MG63 (cell line): Measurements from ENCODE around the gene BAHCC1. TPM values are rescaled to one million over a fixed set of nuclear protein-coding genes. Genes with fewer than 3 reads are reported as not detected.

Source experiments
- DNase-seq: peaks from one replicate; pipeline ENCODE4 v3.0.0-alpha.2; 2020
- H3K27me3 ChIP-seq: fragments of 250-450 bp; sonication (Bioruptor Pico); 2 replicates; pipeline ENCODE4 v1.5.1; 2020; ENCODE audit warnings: mild to moderate bottlenecking, moderate library complexity
- H3K36me3 ChIP-seq: fragments of 250-450 bp; sonication (Bioruptor Pico); 2 replicates; pipeline ENCODE4 v1.5.1; 2020; ENCODE audit warnings: mild to moderate bottlenecking, moderate library complexity
- H3K4me3 ChIP-seq: fragments of 250-450 bp; sonication (Bioruptor Pico); 2 replicates; pipeline ENCODE4 v1.5.1; 2020; ENCODE audit warnings: mild to moderate bottlenecking, moderate library complexity
- H3K9me3 ChIP-seq: fragments of 250-450 bp; sonication (Bioruptor Pico); 2 replicates; pipeline ENCODE4 v1.5.1; 2020; ENCODE audit warnings: mild to moderate bottlenecking, moderate library complexity
- total RNA-seq: library from RNA; depleted of rRNA; stranded (reverse); fragments of >200 nt; shearing (Covaris generic); gene quantifications from 2 replicates; pipeline ENCODE4 v1.2.3, GENCODE V29; 2014; ENCODE audit warnings: low replicate concordance

BAHCC1 gene
- total RNA-seq, 1 experiment from 2014 or later = 10.4 TPM

GRCh38 chr17:81479175-81480071 lies 84.2 kb downstream of the BAHCC1 start:
- Histone ChIP-seq H3K27me3 (no peaks in the 10 kb centered on the region), H3K36me3 (no peaks in the 10 kb centered on the region), H3K4me3 (no peak overlapping the region), H3K9me3 (no peaks in the 10 kb centered on the region)
- no peak for DNase-seq

GRCh38 chr17:81480140-81481072 lies 85.1 kb downstream of the BAHCC1 start:
- DNase-seq = peak; percentile 68
- no peak overlapping the region; the same call in 1 of the 2 replicates for H3K4me3 ChIP-seq
- H3K36me3 ChIP-seq = no peaks in the 10 kb centered on the region
- H3K9me3 ChIP-seq = no peaks in the 10 kb centered on the region
- H3K27me3 ChIP-seq = no peaks in the 10 kb centered on the region

GRCh38 chr17:81481073-81481799 lies 86.0 kb downstream of the BAHCC1 start:
- no peaks in the 10 kb centered on the region for H3K27me3 ChIP-seq
- H3K4me3 ChIP-seq = peak overlapping the region; percentile 45
- no peaks in the 10 kb centered on the region for H3K36me3 ChIP-seq
- no peaks in the 10 kb centered on the region for H3K9me3 ChIP-seq
- peak; percentile 83 for DNase-seq

DNA sequence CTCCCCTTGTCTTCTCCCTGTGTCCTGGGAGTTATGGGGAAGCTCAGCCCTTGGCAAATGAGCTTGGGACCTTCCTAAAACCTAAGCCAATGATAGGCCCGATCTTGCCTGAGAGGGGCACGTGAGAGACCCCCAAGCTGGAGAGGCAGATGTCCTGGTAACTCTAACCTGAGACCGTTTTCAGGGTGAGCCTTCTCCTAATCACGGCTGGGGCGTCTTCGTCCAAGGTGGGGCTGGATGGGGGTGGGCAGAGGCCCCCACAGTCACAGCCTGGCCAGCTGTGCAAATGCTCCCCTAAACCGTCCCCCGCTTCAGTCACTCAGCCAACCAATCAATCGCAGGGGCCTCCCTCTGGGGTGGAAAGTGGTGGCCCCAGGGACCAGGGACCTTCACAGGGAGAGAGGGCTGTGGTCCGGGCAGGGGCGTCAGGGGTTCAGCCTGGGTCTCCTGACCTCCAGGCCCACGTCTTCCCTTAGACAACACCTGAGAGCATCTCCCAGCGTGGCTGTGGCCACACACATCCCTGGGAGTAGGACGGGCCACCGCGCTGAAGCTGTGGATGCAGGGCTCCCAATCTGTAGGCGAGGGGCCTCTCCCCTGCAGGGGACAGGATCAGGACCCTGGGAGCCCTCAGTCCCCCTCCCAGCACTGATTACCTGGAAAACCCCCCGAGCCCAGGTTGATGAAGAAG lies 86.7 kb downstream of the BAHCC1 start:
- no peaks in the 10 kb centered on the region for H3K27me3 ChIP-seq

GRCh38 chr17:81482673-81483072 lies 87.4 kb downstream of the BAHCC1 start:
- H3K4me3 ChIP-seq = no peak overlapping the region
- H3K9me3 ChIP-seq = no peaks in the 10 kb centered on the region
- DNase-seq = no peak
- H3K36me3 ChIP-seq = no peaks in the 10 kb centered on the region
- H3K27me3 ChIP-seq = no peaks in the 10 kb centered on the region

More for the DNA sequence above, 86.7 kb downstream of the BAHCC1 start:
- no peak for DNase-seq
- H3K4me3 ChIP-seq = peak overlapping the region; percentile 45
- H3K9me3 ChIP-seq = no peaks in the 10 kb centered on the region
- H3K36me3 ChIP-seq = no peaks in the 10 kb centered on the region

DNA sequence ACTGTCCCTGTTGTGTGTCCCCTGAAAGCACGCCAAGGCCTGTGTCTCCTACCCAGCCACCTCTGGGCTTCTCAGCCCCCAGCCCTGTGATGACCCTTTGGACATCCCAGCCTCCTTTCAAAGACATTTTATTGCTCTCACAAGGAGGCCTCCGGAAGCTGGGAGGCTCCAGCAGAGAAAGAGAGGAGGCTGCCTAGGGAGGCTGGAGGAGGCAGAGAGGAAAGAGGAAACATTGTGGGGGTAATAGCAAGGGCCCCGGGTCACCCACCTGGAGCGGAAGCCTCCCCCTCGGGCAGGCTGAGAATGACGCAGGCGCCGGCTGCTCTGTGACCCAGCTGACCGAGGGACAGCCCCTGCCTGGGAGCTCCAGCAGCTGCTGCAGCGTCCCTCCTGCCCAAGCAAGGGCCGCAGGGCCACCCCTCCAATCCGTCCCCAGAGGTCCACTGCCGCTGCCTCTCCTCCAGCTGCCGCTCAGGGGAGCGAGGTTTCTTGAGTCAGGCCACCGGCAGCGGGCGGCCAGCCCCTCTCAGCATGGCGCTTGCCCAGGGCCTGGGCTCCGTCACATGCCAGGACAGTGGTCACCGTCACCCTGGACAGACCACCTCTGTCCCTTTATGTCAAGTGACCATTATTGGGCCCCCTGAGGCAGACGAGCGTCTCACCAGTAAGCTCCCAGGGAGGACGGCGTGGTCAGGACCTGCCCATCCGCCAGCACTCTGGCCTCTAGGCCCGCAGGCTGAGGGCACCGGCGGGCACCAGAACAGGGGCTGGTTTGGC lies 88.0 kb downstream of the BAHCC1 start:
- Histone ChIP-seq H3K27me3 (no peaks in the 10 kb centered on the region), H3K9me3 (no peaks in the 10 kb centered on the region), H3K4me3 (no peak overlapping the region), H3K36me3 (no peaks in the 10 kb centered on the region)
- DNase-seq = no peak

DNA sequence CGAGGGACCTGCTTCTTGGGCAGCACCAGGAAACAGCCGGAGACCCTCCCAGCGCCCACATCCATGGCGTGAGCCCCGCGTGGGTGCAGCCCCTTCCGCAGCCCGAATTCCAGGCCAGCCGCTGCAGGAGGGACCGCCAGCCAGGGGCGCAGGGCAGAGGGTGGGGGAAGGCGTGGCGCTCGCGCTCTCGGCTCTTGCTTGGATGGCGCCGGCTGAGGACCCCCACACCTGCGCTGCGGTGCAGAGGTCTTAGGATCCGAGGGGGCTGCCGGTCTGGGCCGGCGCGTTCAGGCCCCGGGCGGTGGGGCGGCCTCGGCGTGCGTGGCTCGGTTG lies 88.6 kb downstream of the BAHCC1 start:
- DNase-seq = no peak
- no peaks in the 10 kb centered on the region for H3K27me3 ChIP-seq
- H3K9me3 ChIP-seq = no peaks in the 10 kb centered on the region
- H3K4me3 ChIP-seq = peak overlapping the region; percentile 34
- no peaks in the 10 kb centered on the region for H3K36me3 ChIP-seq

GRCh38 chr17:81484195-81484979 lies 89.1 kb downstream of the BAHCC1 start:
- peak; percentile 90 for DNase-seq
- Histone ChIP-seq H3K27me3 (no peaks in the 10 kb centered on the region), H3K4me3 (peak overlapping the region; percentile 34), H3K9me3 (no peaks in the 10 kb centered on the region), H3K36me3 (no peaks in the 10 kb centered on the region)

- H3K27me3 ChIP-seq = no peaks in the 10 kb centered on the region
- H3K36me3 ChIP-seq = no peaks in the 10 kb centered on the region
- no peak overlapping the region for H3K4me3 ChIP-seq
- DNase-seq = no peak
- H3K9me3 ChIP-seq = no peaks in the 10 kb centered on the region
These were observed 91.0 kb downstream of the BAHCC1 start for GRCh38 chr17:81486199-81486810.

DNA sequence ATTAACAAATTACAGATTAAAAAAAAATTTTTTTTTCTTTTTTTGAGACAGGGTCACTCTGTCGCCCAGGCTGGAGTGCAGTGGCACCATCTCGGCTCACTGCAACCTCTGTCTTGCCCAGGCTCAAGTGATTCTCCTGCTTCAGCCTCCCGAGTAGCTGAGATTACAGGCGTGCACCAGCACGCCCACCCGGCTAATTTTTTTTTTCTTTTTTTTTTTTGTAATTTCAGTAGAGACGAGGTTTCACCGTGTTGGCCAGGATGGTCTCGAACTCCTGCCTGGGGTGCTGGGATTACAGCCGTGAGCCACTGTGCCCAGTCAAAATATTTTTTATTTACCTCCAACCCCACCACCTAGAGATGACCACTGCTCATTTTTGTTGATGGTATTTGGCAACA lies 91.8 kb downstream of the BAHCC1 start:
- H3K4me3 ChIP-seq = peak overlapping the region; percentile 75
- no peaks in the 10 kb centered on the region for H3K27me3 ChIP-seq
- H3K9me3 ChIP-seq = no peaks in the 10 kb centered on the region
- no peak for DNase-seq
- H3K36me3 ChIP-seq = no peaks in the 10 kb centered on the region

GRCh38 chr17:81487487-81488275 lies 92.4 kb downstream of the BAHCC1 start:
- Histone ChIP-seq H3K27me3 (no peaks in the 10 kb centered on the region), H3K36me3 (no peaks in the 10 kb centered on the region), H3K4me3 (peak overlapping the region; percentile 75), H3K9me3 (no peaks in the 10 kb centered on the region)
- DNase-seq = peak; percentile 84

GRCh38 chr17:81488276-81488860 lies 93.1 kb downstream of the BAHCC1 start:
- Histone ChIP-seq H3K36me3 (no peaks in the 10 kb centered on the region), H3K9me3 (no peaks in the 10 kb centered on the region), H3K27me3 (no peaks in the 10 kb centered on the region), H3K4me3 (peak overlapping the region; percentile 75)
- peak; percentile 32 for DNase-seq
